HEK293 (cell line): Measurements from ENCODE around the gene GHRH.

Experiments used
- CTCF ChIA-PET: fragments of 350-600 bp; formaldehyde crosslinking; extraction: SDS; loops from one replicate; lab custom pipeline; 2021; ENCODE audit warnings: antibody characterized with exemption; lab: Yijun Ruan, JAX
- POLR2A ChIA-PET: fragments of 300-600 bp; formaldehyde crosslinking; extraction: SDS; loops from one replicate; lab custom pipeline; 2020; ENCODE audit warnings: antibody characterized with exemption, inconsistent platforms; lab: Yijun Ruan, JAX
- H3K27ac ChIP-seq: fragments of 200-500 bp; sonication (Bioruptor generic); 2 replicates; pipeline ENCODE4 v1.5.1; 2014; ENCODE audit warnings: low read depth, low read length, control low read depth, inconsistent platforms; ENCODE audit errors: extremely low read depth
- H3K36me3 ChIP-seq, 2 experiments: fragments of 200-500 bp in 1 of 2; sonication (Bioruptor generic) in 1 of 2; 1 replicate in 1 of 2; 2 replicates in 1 of 2; pipeline ENCODE4 v1.5.1; 2014 to 2017; ENCODE audit warnings: inconsistent platforms in 2 of 2, low read length in 2 of 2; ENCODE audit not compliant: control insufficient read depth in 2 of 2, insufficient read depth in 1 of 2
- H3K4me1 ChIP-seq: fragments of 200-500 bp; sonication (Bioruptor generic); 2 replicates; pipeline ENCODE4 v1.5.1; 2014; ENCODE audit warnings: mild to moderate bottlenecking, low read length, inconsistent platforms; ENCODE audit not compliant: control insufficient read depth, insufficient read depth
- H3K4me3 ChIP-seq: 2 replicates; pipeline ENCODE4 v1.5.1; 2011; ENCODE audit warnings: low read depth, mild to moderate bottlenecking, control low read depth, low read length, moderate library complexity
- H3K9me3 ChIP-seq: fragments of 200-500 bp; sonication (Bioruptor generic); 2 replicates; pipeline ENCODE4 v1.5.1; 2014; ENCODE audit warnings: low read depth, low read length, inconsistent platforms; ENCODE audit not compliant: control insufficient read depth, insufficient read depth
- FEZF1 ChIP-seq: fragments of 450-650 bp; formaldehyde crosslinking; IDR thresholded peaks from 2 replicates; pipeline ENCODE4 v1.5.1; 2016; ENCODE audit warnings: missing biosample characterization, missing genetic modification characterization
- GLIS1 ChIP-seq: fragments of 450-650 bp; formaldehyde crosslinking; IDR thresholded peaks from 2 replicates; pipeline ENCODE4 v1.5.1; 2016; ENCODE audit warnings: missing biosample characterization, missing genetic modification characterization
- HOXC10 ChIP-seq: sonication (generic); formaldehyde crosslinking; IDR thresholded peaks from 2 replicates; pipeline ENCODE4 v1.8.1; 2023; ENCODE audit warnings: mild to moderate bottlenecking, missing genetic modification reagents
- HOXD13 ChIP-seq: sonication (generic); formaldehyde crosslinking; IDR thresholded peaks from 2 replicates; pipeline ENCODE4 v1.8.0; 2022; ENCODE audit warnings: missing genetic modification reagents, borderline replicate concordance
- MZF1 ChIP-seq: fragments of 450-650 bp; formaldehyde crosslinking; IDR thresholded peaks from 2 replicates; pipeline ENCODE4 v1.5.1; 2017; ENCODE audit warnings: missing biosample characterization, missing genetic modification characterization, borderline replicate concordance
- RBAK ChIP-seq: fragments of 450-650 bp; formaldehyde crosslinking; IDR thresholded peaks from 2 replicates; pipeline ENCODE4 v1.5.1; 2016; ENCODE audit warnings: missing biosample characterization, missing genetic modification characterization
- REPIN1 ChIP-seq: fragments of 450-650 bp; formaldehyde crosslinking; IDR thresholded peaks from 2 replicates; pipeline ENCODE4 v1.5.1; 2017; ENCODE audit warnings: missing biosample characterization, missing genetic modification characterization, low read depth
- REST ChIP-seq: fragments of 450-650 bp; formaldehyde crosslinking; IDR thresholded peaks from 2 replicates; pipeline ENCODE4 v1.5.1; 2016; ENCODE audit warnings: missing biosample characterization, missing genetic modification characterization
- SP7 ChIP-seq: fragments of 450-650 bp; formaldehyde crosslinking; IDR thresholded peaks from 2 replicates; pipeline ENCODE4 v1.5.1; 2016; ENCODE audit warnings: missing biosample characterization, missing genetic modification characterization
- ZBTB48 ChIP-seq: fragments of 450-650 bp; formaldehyde crosslinking; IDR thresholded peaks from 2 replicates; pipeline ENCODE4 v1.5.1; 2016; ENCODE audit warnings: missing biosample characterization, missing genetic modification characterization
- ZFP3 ChIP-seq: fragments of 450-650 bp; formaldehyde crosslinking; IDR thresholded peaks from 2 replicates; pipeline ENCODE4 v1.5.1; 2016; ENCODE audit warnings: low read depth, missing biosample characterization, missing genetic modification characterization
- ZFP69B ChIP-seq: fragments of 450-650 bp; formaldehyde crosslinking; IDR thresholded peaks from 2 replicates; pipeline ENCODE4 v1.5.1; 2016; ENCODE audit warnings: missing biosample characterization, missing genetic modification characterization
- ZNF121 ChIP-seq: fragments of 450-650 bp; formaldehyde crosslinking; IDR thresholded peaks from 2 replicates; pipeline ENCODE4 v1.5.1; 2016; ENCODE audit warnings: missing biosample characterization, missing genetic modification characterization
- ZNF221 ChIP-seq: fragments of 450-650 bp; formaldehyde crosslinking; IDR thresholded peaks from 2 replicates; pipeline ENCODE4 v1.5.1; 2017; ENCODE audit warnings: missing biosample characterization, missing genetic modification characterization, borderline replicate concordance
- ZNF24 ChIP-seq: fragments of 450-650 bp; formaldehyde crosslinking; IDR thresholded peaks from 2 replicates; pipeline ENCODE4 v1.5.1; 2016; ENCODE audit warnings: missing biosample characterization, missing genetic modification characterization
- ZNF248 ChIP-seq: fragments of 450-650 bp; formaldehyde crosslinking; IDR thresholded peaks from 2 replicates; pipeline ENCODE4 v1.5.1; 2017; ENCODE audit warnings: missing biosample characterization, missing genetic modification characterization
- ZNF266 ChIP-seq: fragments of 450-650 bp; formaldehyde crosslinking; IDR thresholded peaks from 2 replicates; pipeline ENCODE4 v1.5.1; 2016; ENCODE audit warnings: missing biosample characterization, missing genetic modification characterization, low read depth
- ZNF274 ChIP-seq, 2 experiments: fragments of 200-500 bp in 1 of 2; fragments of 450-650 bp in 1 of 2; sonication (Bioruptor generic) in 1 of 2; formaldehyde crosslinking in 1 of 2; IDR thresholded peaks; 2 replicates each; pipeline versions ENCODE4 v1.5.1 to v1.6.1; 2014 to 2016; ENCODE audit warnings: borderline replicate concordance in 1 of 2, inconsistent platforms in 1 of 2, low read length in 1 of 2, missing biosample characterization in 1 of 2, missing genetic modification characterization in 1 of 2
- ZNF350 ChIP-seq: fragments of 450-650 bp; formaldehyde crosslinking; IDR thresholded peaks from 2 replicates; pipeline ENCODE4 v1.5.0; 2017; ENCODE audit warnings: missing biosample characterization, mild to moderate bottlenecking, missing genetic modification characterization
- ZNF423 ChIP-seq: fragments of 450-650 bp; formaldehyde crosslinking; IDR thresholded peaks from 2 replicates; pipeline ENCODE4 v1.5.1; 2016; ENCODE audit warnings: missing biosample characterization, missing genetic modification characterization
- ZNF449 ChIP-seq: fragments of 450-650 bp; formaldehyde crosslinking; IDR thresholded peaks from 2 replicates; pipeline ENCODE4 v1.5.1; 2017; ENCODE audit warnings: missing biosample characterization, mild to moderate bottlenecking, missing genetic modification characterization, moderate library complexity
- ZNF596 ChIP-seq: fragments of 450-650 bp; IDR thresholded peaks from 2 replicates; pipeline ENCODE4 v1.5.0; 2018; ENCODE audit warnings: missing biosample characterization, mild to moderate bottlenecking, missing genetic modification characterization, moderate library complexity
- ZNF624 ChIP-seq: fragments of 450-650 bp; formaldehyde crosslinking; IDR thresholded peaks from 2 replicates; pipeline ENCODE4 v1.5.1; 2017; ENCODE audit warnings: missing biosample characterization, missing genetic modification characterization
- ZNF777 ChIP-seq: fragments of 450-650 bp; formaldehyde crosslinking; IDR thresholded peaks from 2 replicates; pipeline ENCODE4 v1.5.1; 2017; ENCODE audit warnings: missing biosample characterization, missing genetic modification characterization, borderline replicate concordance
- ZSCAN16 ChIP-seq: fragments of 450-650 bp; formaldehyde crosslinking; IDR thresholded peaks from 2 replicates; pipeline ENCODE4 v1.5.1; 2016; ENCODE audit warnings: missing biosample characterization, missing genetic modification characterization

Gene GHRH

GRCh38 chr20:37209661-37210314 lies 51.8 kb downstream of the GHRH start:
- Histone ChIP-seq H3K9me3 (no peaks in the 10 kb centered on the region), H3K27ac (no peak overlapping the region), H3K4me3 (no peak overlapping the region), H3K4me1 (no peaks in the 10 kb centered on the region), H3K36me3 (peaks cover 66 to 84% of the 10 kb centered on the region in 2 experiments)
- CTCF ChIA-PET, result interaction anchor here (0.6 to 1.7 kb wide), 4 partner anchors 9 to 325 kb away, joined by 3 to 4 read pairs (median 3); no protein-coding TSS in a partner anchor
- TF ChIP-seq ZNF423 (tag by site-specific recombination), result no peak
- TF ChIP-seq GLIS1, result peak; percentile 66
- POLR2A ChIA-PET, result interaction anchor here (0.7 kb wide), 2 partner anchors 17 to 1828 kb away, joined by 3 to 6 read pairs; no protein-coding TSS in a partner anchor

GRCh38 chr20:37209193-37209592 lies 52.4 kb downstream of the GHRH start:
- H3K27ac ChIP-seq, result no peak overlapping the region
- no peaks in the 10 kb centered on the region for H3K9me3 ChIP-seq
- ChIA-PET CTCF (interaction anchor here (0.6 to 1.7 kb wide), 3 partner anchors 8 to 176 kb away, joined by 3 read pairs; no protein-coding TSS in a partner anchor), POLR2A (no interaction called here)
- H3K4me1 ChIP-seq, result no peaks in the 10 kb centered on the region
- H3K4me3 ChIP-seq, result no peak overlapping the region
- TF ChIP-seq ZSCAN16, result no peak
- peak; percentile 74 for TF ChIP-seq ZNF121 (tag by site-specific recombination)
- H3K36me3 ChIP-seq, result peaks cover 66 to 84% of the 10 kb centered on the region in 2 experiments

- no peak for TF ChIP-seq FEZF1 (tag by site-specific recombination)
- no peak for TF ChIP-seq SP7 (tag by site-specific recombination)
- TF ChIP-seq HOXC10, result no peak
- no peak for TF ChIP-seq MZF1 (tag by site-specific recombination)
- TF ChIP-seq ZFP3 (tag by site-specific recombination), result no peak
- no peak for TF ChIP-seq ZNF221 (tag by site-specific recombination)
- no peak for TF ChIP-seq ZNF777
- TF ChIP-seq ZNF248, result no peak
- TF ChIP-seq REST, result no peak
- no peak for TF ChIP-seq ZBTB48
- TF ChIP-seq HOXD13 (CRISPR knock-in tag), result no peak
- H3K9me3 ChIP-seq, result no peaks in the 10 kb centered on the region
- H3K27ac ChIP-seq, result no peak overlapping the region
- H3K36me3 ChIP-seq, result peaks cover 61 to 83% of the 10 kb centered on the region in 2 experiments
- CTCF ChIA-PET, result interaction anchor here (0.7 kb wide), 1 partner anchor 12 kb away, joined by 3 read pairs; no protein-coding TSS in a partner anchor
- POLR2A ChIA-PET, result no interaction called here
- H3K4me1 ChIP-seq, result no peaks in the 10 kb centered on the region
- no peak overlapping the region for H3K4me3 ChIP-seq
Measured at GRCh38 chr20:37207171-37207570, 54.4 kb downstream of the GHRH start.

GRCh38 chr20:37205794-37206193 lies 55.8 kb downstream of the GHRH start:
- CTCF ChIA-PET, result interaction anchor here (1.5 to 7.0 kb wide), 3 partner anchors 10 to 329 kb away, joined by 4 to 65 read pairs (median 14); no protein-coding TSS in a partner anchor
- H3K27ac ChIP-seq, result no peak overlapping the region
- no peaks in the 10 kb centered on the region for H3K9me3 ChIP-seq
- no peaks in the 10 kb centered on the region for H3K4me1 ChIP-seq
- no peak overlapping the region for H3K4me3 ChIP-seq
- peaks cover 58 to 86% of the 10 kb centered on the region in 2 experiments for H3K36me3 ChIP-seq
- POLR2A ChIA-PET, result no interaction called here
- TF ChIP-seq ZNF350 (tag by site-specific recombination), result no peak
- TF ChIP-seq ZNF274 (IDR thresholded peaks at IDR 0.05; ENCODE audit: low read length), result no peak
- no peak for TF ChIP-seq ZNF274 (tag by site-specific recombination; IDR thresholded peaks at IDR 0.05; ENCODE audit: borderline replicate concordance)
- TF ChIP-seq ZNF449 (tag by site-specific recombination), result no peak
- no peak for TF ChIP-seq ZNF24 (tag by site-specific recombination)
- no peak for TF ChIP-seq ZFP69B (tag by site-specific recombination)
- no peak for TF ChIP-seq ZNF624
- TF ChIP-seq ZNF596 (tag by site-specific recombination), result no peak
- TF ChIP-seq ZSCAN16, result no peak
- TF ChIP-seq REPIN1 (tag by site-specific recombination), result no peak
- TF ChIP-seq RBAK (tag by site-specific recombination), result no peak
- TF ChIP-seq ZNF266, result no peak
